Raji (cell line): Measurements from ENCODE around the gene UBAC2.

ENCODE experiments used
- POLR2A ChIP-seq: IDR thresholded peaks from 2 replicates; pipeline ENCODE4 v1.6.1; 2011; ENCODE audit warnings: low read depth, low read length, control low read depth; ENCODE audit not compliant: insufficient read depth

The UBAC2 gene

DNA sequence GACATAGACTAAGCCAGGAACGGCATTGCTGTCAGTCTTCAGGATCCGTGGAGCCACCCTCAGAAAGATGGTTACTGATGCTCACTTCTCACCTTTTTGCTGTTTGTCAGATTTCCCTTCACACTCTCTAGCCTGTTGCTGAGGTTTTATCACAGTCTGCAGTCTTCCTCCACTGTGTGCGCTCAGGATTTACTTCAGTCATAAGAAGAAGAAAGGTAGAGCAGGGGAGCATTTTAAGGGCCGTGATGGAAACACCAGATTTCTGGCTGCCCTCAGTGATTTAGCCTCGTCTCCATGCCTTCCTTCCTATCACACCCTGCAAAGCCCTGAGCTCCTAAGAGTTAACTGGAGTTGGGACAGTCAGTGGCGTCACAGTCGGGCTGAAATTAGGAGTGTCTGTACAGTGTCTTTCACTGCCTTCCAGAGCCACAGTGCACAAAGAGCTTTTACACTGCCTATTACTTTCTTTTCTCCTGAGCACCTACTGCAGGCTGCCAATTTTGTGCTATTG lies 166.5 kb downstream of the UBAC2 start:
- no peak for TF ChIP-seq POLR2A

DNA sequence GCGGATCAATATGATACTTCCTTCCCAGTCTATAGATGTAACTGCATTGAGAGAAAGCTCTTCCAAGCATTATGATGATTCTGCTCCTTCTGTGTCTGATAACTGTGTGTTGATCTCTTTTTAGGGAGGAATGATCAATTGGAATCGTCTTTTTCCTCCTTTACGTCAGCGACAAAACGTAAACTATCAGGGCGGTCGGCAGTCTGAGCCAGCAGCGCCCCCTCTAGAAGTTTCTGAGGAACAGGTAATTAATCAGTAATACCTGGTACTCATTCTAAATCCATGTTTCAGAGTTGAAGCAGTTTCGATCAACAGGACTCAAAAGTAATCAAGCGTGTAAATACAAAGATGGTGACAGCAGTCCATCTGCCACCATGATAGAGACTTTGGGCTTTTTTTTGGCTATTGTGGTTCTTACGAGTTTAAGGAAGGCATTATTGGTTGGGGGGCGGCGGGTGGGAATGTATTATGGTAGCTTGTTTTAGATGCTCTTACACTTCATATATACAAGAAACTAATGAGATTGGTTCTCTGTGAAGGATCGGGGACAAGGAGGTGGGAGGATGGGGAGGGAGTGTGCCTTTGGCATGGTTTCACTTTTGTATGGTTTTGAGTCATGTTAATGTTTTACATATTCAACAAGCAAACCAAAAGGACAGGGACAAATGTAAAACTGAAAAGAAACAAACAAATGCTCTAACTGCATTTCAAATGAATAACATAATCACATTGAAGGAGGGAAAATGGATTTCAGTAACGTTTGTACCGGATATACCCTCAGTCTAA lies 167.2 kb downstream of the UBAC2 start:
- TF ChIP-seq POLR2A, result no peak

DNA sequence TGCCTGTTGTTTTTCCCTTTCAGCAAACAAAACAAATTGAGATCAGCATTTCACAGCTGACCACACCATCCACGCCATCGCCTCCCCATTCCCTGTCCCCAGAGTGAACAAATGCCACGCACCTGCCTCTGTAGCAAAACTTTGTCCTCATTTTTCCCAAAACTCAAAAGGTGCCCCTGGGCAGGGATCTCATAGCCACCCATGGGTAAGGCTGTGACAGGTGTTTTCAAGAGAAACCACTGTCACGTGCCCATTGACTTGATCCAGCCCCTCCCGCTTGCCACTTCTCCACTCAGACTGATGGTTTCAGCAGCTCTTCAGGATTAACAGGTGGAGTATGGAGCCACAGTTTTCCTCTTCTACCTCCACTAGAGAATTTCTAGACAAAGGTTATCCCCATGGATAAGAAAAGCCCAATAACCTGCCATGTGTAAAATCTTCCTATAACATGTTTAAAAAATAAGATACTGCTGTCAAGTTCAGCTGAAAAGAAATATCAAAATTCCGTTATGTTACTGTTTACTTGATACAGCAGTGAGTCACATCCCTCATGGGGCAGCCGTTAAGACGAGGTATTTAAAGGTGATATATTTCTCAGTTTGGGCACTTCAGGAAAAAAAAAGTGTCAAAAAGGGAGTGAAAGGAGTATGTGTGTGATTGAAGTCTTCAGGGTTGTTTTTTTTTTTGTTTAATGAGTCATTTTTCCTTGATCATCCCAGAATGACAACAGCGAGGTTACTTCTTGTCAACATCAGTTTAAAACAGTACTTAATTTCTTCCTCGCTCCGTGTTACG lies 170.0 kb downstream of the UBAC2 start:
- no peak for TF ChIP-seq POLR2A

DNA sequence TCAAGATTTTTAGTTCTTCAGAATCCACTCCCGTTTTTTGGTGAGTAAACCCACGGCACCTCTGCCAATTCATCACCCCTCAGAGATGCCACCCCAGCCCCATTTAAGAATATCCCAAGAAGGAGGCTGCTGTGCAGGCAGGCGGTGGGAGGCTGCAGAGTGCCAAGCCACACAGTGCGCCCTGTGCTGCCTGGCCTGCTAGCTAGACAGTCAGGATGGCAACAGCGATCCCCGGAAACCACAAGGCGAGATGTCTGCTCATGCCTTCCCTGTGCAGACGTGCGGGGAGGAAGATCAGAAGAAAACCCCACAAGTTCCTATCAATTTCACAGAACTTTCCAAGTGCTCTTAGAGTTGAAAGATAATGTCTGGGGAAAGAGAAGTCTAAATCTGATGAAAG lies 171.3 kb downstream of the UBAC2 start:
- no peak for TF ChIP-seq POLR2A

DNA sequence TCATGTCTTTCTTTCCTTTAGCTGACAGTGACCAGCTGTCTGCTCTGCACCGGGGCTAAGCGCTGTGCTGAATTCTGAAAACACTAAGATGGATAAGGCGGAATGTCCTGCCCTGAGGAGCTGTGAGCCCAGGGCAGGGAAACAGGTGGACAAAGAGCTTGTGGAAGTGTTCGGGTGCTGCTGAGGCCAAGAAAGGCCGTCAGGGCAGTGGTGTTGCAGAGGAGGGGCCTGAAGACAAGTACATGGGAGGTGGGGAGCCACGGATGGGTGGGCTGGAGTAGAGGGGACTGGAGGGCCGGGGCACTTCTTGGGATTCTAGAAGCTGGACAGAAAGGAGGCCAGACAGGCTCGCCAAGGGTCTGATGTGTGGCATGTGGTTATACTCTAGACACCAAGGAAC lies 172.8 kb downstream of the UBAC2 start:
- no peak for TF ChIP-seq POLR2A

DNA sequence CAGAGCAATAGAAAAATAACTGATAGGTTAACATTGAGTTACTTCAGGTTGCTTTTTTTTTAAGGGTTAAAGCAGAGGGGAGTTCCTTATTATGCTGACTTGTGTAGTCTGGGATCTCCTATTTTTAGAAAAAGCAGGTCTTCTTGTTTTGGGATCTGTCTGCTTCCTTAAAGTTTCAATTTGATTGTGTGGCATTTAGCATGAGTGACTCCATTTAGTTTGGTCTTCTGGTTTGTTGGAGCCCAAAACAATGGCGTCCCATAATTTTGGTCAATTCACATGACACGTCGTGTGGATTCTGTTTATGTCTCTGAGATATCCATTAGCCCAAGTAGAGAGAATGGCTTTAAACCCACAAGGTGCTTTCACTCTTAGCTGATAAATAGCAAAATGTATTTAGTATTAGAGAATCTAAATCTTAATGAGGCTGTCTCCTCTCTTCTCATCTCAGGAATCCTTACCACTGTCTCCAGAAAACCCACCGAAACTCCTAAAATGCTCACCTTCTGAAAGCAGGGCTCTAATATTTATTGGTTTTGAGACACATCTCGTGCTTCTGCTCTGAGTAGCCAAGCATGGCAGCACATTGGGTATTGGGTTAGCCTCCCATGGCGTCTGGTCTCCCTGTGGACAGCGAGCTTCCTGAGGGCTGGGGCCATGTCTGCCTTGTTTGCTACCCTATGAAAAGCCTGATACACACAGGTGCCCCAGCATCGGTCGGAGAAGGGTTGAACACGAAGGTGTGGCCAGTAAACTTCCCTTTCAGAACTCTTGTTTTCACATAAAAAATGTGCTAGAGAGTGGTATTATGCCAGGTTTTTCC lies 173.7 kb downstream of the UBAC2 start:
- no peak for TF ChIP-seq POLR2A

DNA sequence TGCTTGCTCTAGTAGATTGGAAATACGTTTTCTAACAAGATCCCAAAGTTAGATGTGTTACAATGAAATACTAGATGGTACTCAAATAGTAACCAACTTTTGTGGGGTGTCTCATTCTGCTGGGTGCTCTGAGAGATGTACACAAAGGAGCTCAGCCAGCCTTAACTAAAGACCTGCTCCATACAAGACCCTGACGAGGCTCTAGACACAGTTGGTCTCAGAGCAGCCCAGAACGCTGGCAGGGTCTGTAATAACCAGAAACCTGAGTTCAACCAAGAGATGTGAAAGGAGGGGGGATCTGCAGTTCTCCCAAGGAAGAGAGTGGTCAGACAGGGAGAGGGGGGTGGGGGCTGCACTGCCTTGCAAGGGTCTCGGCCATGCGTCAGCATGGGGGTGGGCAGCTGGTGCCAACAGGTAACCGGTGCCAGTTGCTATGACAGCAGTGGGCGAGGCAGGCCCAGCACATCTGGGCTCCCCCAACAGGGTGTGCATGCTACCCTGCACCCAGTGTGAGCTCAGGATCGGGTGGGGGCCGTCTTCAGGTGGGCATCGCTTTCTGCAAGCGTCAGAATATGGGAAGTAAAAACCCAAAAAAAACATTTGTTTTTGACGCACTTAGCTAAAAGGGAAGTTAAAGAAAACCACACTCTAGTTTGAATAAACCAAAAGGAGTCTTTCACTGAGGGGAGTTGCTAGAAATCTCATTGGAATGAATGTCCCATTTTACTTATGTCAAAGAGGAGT lies 174.5 kb downstream of the UBAC2 start:
- TF ChIP-seq POLR2A, result no peak

DNA sequence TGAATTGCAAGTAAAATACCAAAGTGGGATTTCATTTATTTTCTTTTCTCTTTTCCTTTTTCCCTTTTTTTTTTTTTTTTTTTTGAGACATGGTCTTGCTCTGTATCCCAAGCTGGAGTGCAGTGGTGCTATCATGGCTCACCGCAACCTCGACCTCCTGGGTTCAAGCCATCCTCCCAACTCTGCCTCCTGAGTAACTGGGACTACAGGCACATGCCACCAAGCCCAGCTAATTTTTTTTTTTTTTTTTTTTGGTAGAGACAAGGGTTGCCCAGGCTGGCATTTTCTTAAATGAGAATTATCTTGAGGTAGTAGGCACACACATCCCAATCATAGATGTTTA lies 175.1 kb downstream of the UBAC2 start:
- TF ChIP-seq POLR2A, result no peak

GRCh38 chr13:99376132-99376531 lies 175.5 kb downstream of the UBAC2 start:
- TF ChIP-seq POLR2A, result no peak

GRCh38 chr13:99376924-99377323 lies 176.3 kb downstream of the UBAC2 start:
- no peak for TF ChIP-seq POLR2A

DNA sequence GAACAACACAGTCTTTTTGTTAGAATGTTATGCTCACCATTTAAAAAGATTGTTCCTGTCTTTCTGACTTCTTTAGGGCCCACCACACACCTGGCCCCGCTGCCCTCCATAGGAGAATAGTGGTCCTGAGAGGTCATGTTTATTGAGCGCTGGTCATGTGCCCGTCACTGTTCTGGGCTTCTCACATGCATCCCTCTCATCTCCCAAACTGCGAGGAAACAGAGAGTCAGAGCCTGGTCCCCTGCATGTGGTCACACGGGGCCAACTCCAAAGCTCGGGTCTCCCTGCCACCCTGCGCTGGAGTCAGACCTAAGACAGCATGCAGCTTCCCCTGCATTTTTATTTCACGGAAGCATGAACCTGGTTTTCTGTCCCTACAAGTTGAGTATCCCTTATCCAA lies 177.0 kb downstream of the UBAC2 start:
- TF ChIP-seq POLR2A, result no peak

DNA sequence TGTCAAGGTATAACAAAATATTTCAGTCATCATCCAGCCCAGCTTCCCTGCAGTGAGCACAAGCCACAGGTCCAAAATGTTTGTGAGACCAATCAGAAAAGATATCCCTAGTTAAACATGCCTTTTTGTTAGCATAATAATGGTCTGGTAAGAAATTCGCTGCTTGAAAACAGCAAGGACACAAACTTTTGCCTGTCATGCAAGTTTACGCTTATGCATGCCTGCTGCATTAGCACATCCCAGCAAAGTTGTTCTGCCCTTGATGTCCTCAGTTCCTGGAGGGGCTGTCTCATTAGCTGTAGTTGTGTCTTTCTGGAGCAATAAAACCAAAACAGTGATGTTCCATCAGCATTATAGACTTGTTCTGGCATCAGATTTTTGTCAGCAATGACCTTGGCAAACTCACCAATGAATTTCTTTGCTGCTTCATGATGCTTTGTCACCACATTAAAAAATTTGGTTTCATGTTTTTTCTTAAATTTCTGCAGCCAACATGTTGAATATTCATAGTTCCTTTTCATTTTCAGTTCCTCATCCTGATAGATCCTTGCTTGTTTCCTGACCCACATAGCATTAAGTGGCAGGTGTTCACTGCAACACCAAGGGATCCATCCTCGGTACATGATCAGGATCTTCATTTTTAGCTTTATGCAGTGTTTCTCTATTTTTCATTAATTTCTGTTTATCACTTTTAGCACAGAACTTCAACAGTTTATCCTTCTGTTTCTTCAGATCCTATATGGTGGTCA lies 178.5 kb downstream of the UBAC2 start:
- no peak for TF ChIP-seq POLR2A

DNA sequence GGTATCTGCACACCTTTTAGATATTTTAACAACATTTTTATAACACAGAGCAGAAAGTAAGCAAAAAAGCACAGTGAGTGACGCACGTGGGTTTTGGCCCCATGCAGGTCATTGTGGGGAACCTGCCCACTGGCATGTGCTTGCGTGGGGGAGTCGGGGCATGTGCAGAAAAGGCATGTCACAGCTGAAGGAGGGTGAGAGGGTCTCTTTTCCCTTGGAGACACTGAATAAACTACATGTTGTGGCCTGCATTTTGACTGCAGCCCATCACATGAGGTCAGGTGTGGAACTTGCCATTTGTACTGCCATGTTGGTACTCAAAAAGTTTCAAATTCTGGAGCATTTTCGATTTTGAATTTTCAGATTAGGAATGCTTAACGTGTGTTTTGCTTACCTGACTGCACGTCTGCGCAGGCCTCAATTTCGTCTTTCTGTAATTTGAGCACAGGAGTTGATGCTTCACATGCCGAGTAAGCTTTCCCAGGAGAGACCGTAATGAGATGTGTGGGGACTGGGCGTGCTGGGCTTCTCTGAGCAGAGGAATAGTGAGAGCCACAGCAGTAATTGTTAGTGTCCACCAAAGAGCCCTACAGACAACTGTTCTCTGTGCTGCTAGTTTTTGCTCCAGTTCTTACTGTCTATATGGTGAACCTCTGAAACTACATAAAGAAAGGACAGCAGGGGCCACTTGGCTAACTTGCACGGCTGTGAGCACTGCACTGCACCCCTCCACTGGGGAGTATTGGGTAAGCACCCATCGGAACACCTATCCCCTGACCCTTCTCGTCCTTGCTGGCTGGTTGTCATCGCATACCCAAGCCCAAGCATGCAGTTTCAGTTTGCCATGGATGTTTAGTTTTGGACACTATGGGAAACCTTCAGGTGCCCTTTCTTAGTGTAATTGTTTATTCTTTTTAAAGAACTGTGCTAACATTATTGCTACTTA lies 179.5 kb downstream of the UBAC2 start:
- no peak for TF ChIP-seq POLR2A
